Trophoblast cell (in vitro differentiated cells and primary cell): ENCODE measurements around the gene TMBIM4. TPM values are rescaled to one million over a fixed set of nuclear protein-coding genes. Genes with fewer than 3 reads are reported as not detected.
A peak's percentile ranks its signal among the peaks of the same experiment; 100 is the strongest.
"Not testable (repeated sequence)": the region's sequence is repeated elsewhere in the genome, so short reads cannot be mapped to it uniquely, and the experiment has no call there.

ENCODE experiments used
- DNase-seq, 2 donors: peaks; one replicate each; pipeline ENCODE4 v3.0.0-alpha.2; 2016
- H2AFZ ChIP-seq: 2 replicates; pipeline ENCODE4 v1.6.1; 2013; ENCODE audit warnings: low read length, moderate library complexity, mild to moderate bottlenecking; ENCODE audit not compliant: insufficient read depth, poor library complexity
- H2AK5ac ChIP-seq: 2 replicates; pipeline ENCODE4 v1.6.1; 2013; ENCODE audit warnings: mild to moderate bottlenecking, low read length
- H2BK120ac ChIP-seq: 2 replicates; pipeline ENCODE4 v1.6.1; 2013; ENCODE audit warnings: low read length, mild to moderate bottlenecking, moderate library complexity; ENCODE audit not compliant: insufficient read depth, poor library complexity
- H2BK12ac ChIP-seq: 2 replicates; pipeline ENCODE4 v1.6.1; 2013; ENCODE audit warnings: mild to moderate bottlenecking, low read length, moderate library complexity
- H2BK5ac ChIP-seq: 2 replicates; pipeline ENCODE4 v1.6.1; 2013; ENCODE audit warnings: low read length, low read depth, moderate library complexity, mild to moderate bottlenecking; ENCODE audit not compliant: poor library complexity
- H3K14ac ChIP-seq: 2 replicates; pipeline ENCODE4 v1.6.1; 2013; ENCODE audit warnings: mild to moderate bottlenecking, low read length
- H3K18ac ChIP-seq: 2 replicates; pipeline ENCODE4 v1.6.1; 2013; ENCODE audit warnings: mild to moderate bottlenecking, low read length
- H3K23ac ChIP-seq: 2 replicates; pipeline ENCODE4 v1.6.1; 2013; ENCODE audit warnings: low read length
- H3K27ac ChIP-seq: 2 replicates; pipeline ENCODE4 v1.5.1; 2013; ENCODE audit warnings: low read depth, mild to moderate bottlenecking, inconsistent platforms, low read length, moderate library complexity
- H3K27me3 ChIP-seq: 2 replicates; pipeline ENCODE4 v1.6.1; 2013; ENCODE audit warnings: inconsistent platforms, mild to moderate bottlenecking, low read length, moderate library complexity; ENCODE audit not compliant: insufficient read depth
- H3K36me3 ChIP-seq, 2 experiments: 1 replicate in 1 of 2; 2 replicates in 1 of 2; pipeline ENCODE4 v1.6.1; 2013; ENCODE audit warnings: low read length in 2 of 2, mild to moderate bottlenecking in 2 of 2, moderate library complexity in 1 of 2; ENCODE audit not compliant: insufficient read depth in 2 of 2, control insufficient read depth in 1 of 2
- H3K4ac ChIP-seq: 2 replicates; pipeline ENCODE4 v1.6.1; 2013; ENCODE audit warnings: low read depth, mild to moderate bottlenecking, low read length, moderate library complexity
- H3K4me1 ChIP-seq, 2 experiments: 1 replicate in 1 of 2; 2 replicates in 1 of 2; pipeline ENCODE4 v1.6.1; 2013; ENCODE audit warnings: low read length in 2 of 2, mild to moderate bottlenecking in 2 of 2, moderate library complexity in 1 of 2; ENCODE audit not compliant: insufficient read depth in 2 of 2, control insufficient read depth in 1 of 2
- H3K4me2 ChIP-seq: 2 replicates; pipeline ENCODE4 v1.6.1; 2013; ENCODE audit warnings: inconsistent platforms, mild to moderate bottlenecking, low read length, moderate library complexity
- H3K4me3 ChIP-seq: 2 replicates; pipeline ENCODE4 v1.5.1; 2013; ENCODE audit warnings: mild to moderate bottlenecking, low read depth, low read length, inconsistent platforms
- H3K79me1 ChIP-seq: one replicate; pipeline ENCODE4 v1.6.1; 2013; ENCODE audit warnings: low read length
- H3K79me2 ChIP-seq: 2 replicates; pipeline ENCODE4 v1.6.1; 2013; ENCODE audit warnings: low read length, mild to moderate bottlenecking; ENCODE audit not compliant: control insufficient read depth, insufficient read depth, poor library complexity
- H3K9ac ChIP-seq: 2 replicates; pipeline ENCODE4 v1.6.1; 2013; ENCODE audit warnings: mild to moderate bottlenecking, low read length
- H3K9me3 ChIP-seq: 2 replicates; pipeline ENCODE4 v1.6.1; 2013; ENCODE audit warnings: low read depth, mild to moderate bottlenecking, control low read depth, inconsistent platforms, low read length; ENCODE audit not compliant: insufficient read depth
- H4K12ac ChIP-seq: 2 replicates; pipeline ENCODE4 v1.6.1; 2013; ENCODE audit warnings: low read depth, mild to moderate bottlenecking, low read length, moderate library complexity
- H4K8ac ChIP-seq: 2 replicates; pipeline ENCODE4 v1.6.1; 2013; ENCODE audit warnings: low read depth, mild to moderate bottlenecking, low read length, moderate library complexity
- H4K91ac ChIP-seq: one replicate; pipeline ENCODE4 v1.6.1; 2013; ENCODE audit warnings: low read depth, mild to moderate bottlenecking, low read length, moderate library complexity
- WGBS: extraction: QIAGEN DNeasy Blood & Tissue Kit; methylation state at CpG from one replicate; pipeline ENCODE4 v1.1.7; 2013; ENCODE audit warnings: missing lambda C conversion rate; ENCODE audit not compliant: insufficient read length, insufficient coverage; ENCODE audit errors: extremely low coverage; 5-methylcytosine and 5-hydroxymethylcytosine counted together
- polyA plus RNA-seq: library from polyadenylated mRNA; stranded (reverse); fragments of 200-250 nt; gene quantifications from 2 replicates; pipeline ENCODE4 v1.2.3, GENCODE V29; 2013

The TMBIM4 gene, protein sequence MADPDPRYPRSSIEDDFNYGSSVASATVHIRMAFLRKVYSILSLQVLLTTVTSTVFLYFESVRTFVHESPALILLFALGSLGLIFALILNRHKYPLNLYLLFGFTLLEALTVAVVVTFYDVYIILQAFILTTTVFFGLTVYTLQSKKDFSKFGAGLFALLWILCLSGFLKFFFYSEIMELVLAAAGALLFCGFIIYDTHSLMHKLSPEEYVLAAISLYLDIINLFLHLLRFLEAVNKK
- 47.4 and 48.5 TPM in 2 replicates for polyA plus RNA-seq

DNA sequence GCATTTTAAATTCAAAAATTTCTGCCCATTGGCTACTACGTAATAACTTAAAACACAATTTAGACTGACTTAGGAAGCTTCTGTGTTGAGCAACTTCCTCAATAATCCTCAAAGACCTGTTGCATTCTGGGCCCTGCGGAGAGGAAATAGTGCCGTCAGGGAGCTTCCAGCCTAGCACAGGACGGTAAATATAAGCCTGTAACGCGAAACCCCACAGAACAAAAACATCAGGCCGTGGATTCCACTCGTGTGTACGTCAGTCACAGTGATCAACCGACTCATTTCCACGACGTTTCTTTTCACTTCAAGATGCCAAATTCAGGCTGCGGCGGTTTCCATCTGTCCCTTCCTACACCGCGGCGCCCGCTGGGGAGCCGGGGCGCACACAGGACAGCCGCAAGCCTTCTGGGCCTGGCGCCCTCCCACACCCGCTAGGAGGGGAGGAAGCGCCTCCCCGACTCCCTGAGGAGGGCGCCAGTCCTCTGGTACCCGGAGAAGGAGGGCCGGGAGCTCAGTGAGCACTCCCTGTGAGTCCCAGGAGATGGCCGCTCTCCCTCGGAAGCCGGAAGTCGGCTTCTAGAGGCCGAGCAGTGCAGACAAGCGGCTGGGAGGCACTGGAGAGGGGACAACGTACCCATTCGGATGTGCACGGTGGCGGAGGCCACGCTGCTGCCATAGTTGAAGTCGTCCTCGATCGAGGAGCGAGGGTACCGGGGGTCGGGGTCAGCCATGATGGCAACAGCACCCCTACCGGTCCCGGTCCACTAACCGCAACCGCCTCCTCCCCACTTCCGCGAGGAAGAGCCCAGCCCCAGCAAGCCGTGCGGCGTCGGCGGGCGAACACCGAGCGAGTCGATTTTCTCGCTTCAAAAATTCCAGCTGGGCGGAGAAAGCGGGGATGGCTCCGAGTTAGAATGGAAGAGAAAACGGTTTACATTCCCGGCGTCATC lies at the start of gene TMBIM4:
Gene TMBIM4 (minus strand): TSS at position 776 of the 950 bp plus-strand sequence. CDS start 45 bp downstream, at position 731.
- Histone ChIP-seq H3K27me3 (no peaks in the 10 kb centered on the region), H2BK120ac (peak within 1 kb of the TSS; percentile 76), H4K91ac (peak within 1 kb of the TSS; percentile 87)

DNA sequence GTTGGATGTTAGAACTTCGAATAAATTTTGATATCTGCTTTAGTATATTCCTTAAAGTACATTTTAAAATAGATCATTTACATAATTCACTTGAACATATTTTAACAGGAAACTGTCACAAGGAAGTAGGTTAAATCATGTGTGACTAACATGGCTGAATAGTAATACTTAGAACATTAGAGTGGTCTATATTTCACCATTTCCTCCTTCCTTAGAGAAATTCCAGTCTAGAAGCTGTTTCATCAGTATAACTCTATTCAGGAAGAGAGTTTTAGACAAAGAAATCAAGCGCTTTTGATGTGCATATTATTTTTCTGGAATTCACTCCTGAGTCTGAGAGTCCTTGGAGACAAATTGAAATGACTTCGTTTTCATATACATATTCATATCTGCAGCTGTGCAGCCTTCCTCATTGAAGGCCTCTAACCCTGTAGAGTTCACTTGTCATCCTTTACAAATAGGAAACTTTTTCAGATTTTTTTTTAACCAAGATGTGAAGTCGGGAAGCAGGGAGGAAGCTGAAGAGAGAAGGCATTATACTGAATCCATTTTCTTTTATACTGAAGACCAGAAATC lies 47.6 kb upstream of the TMBIM4 start:
- Histone ChIP-seq H2BK120ac (no peak overlapping the region), H3K27ac (no peak overlapping the region), H2AFZ (no peak overlapping the region), H2BK5ac (no peak overlapping the region), H4K91ac (no peak overlapping the region), H3K4ac (no peak overlapping the region), H2AK5ac (no peak overlapping the region), H3K79me2 (no peaks in the 10 kb centered on the region), H3K79me1 (no peaks in the 10 kb centered on the region), H4K12ac (no peak overlapping the region), H3K27me3 (no peaks in the 10 kb centered on the region), H3K4me3 (no peak overlapping the region), H3K9me3 (no peaks in the 10 kb centered on the region), H4K8ac (no peak overlapping the region), H3K4me2 (no peak overlapping the region), H3K4me1 (no peaks in the 10 kb centered on the region), H3K18ac (no peak overlapping the region), H3K14ac (no peak overlapping the region), H3K36me3 (no peaks in the 10 kb centered on the region), H2BK12ac (no peak overlapping the region), H3K9ac (no peak overlapping the region), H3K23ac (no peak overlapping the region)
- DNase-seq: peak in 1 of 2 donors; percentile 8
- WGBS: no CpG with 5 or more reads among the region's 4 CpGs

More for the DNA sequence above, at the start of gene TMBIM4:
- peak within 1 kb of the TSS; percentile 81 for H3K14ac ChIP-seq
- H3K27ac ChIP-seq: peak within 1 kb of the TSS; percentile 96
- peak within 1 kb of the TSS; percentile 86 for H4K12ac ChIP-seq
- peak within 1 kb of the TSS; percentile 61 for H3K4me2 ChIP-seq
- peaks cover 0 to 4% of the 10 kb centered on the region in 2 experiments for H3K36me3 ChIP-seq
- H3K18ac ChIP-seq: peak within 1 kb of the TSS; percentile 93
- peaks cover 7% of the 10 kb centered on the region for H3K79me1 ChIP-seq
- peak within 1 kb of the TSS; percentile 80 for H3K9ac ChIP-seq
- H3K4me3 ChIP-seq: peak within 1 kb of the TSS; percentile 86
- H3K79me2 ChIP-seq: peaks cover 2% of the 10 kb centered on the region
- H2BK12ac ChIP-seq: no peak within 1 kb of the TSS
- peak within 1 kb of the TSS; percentile 92 for H2AFZ ChIP-seq
- H3K4me1 ChIP-seq: no peaks in the 10 kb centered on the region
- peaks cover 3% of the 10 kb centered on the region for H3K9me3 ChIP-seq
- H2BK5ac ChIP-seq: peak within 1 kb of the TSS; percentile 81
- no peak within 1 kb of the TSS for H2AK5ac ChIP-seq
- DNase-seq: peak; percentile 82 to 91
- no CpG with 5 or more reads among the region's 67 CpGs for WGBS
- H3K23ac ChIP-seq: no peak within 1 kb of the TSS
- peak within 1 kb of the TSS; percentile 94 for H4K8ac ChIP-seq
- H3K4ac ChIP-seq: peak within 1 kb of the TSS; percentile 57

DNA sequence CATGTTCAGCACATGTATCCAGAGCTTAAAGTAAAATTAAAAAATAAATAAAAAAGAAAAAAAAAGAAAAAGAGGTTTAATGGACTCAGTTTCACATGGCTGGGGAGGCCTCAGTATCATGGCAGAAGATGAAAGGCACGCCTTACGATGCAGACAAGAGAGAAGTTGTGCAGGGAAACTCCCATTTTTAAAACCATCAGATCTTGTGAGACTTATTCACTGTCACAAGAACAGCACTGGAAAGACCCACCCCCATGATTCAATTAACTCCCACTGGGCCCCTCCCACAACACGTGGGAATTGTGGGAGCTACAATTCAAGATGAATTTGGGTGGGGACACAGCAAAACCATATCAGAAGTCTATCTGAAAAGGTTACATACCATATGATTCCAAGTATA lies 43.2 kb upstream of the TMBIM4 start:
- H2AFZ ChIP-seq, H3K27me3 ChIP-seq, H3K14ac ChIP-seq, H4K91ac ChIP-seq, H3K4me1 ChIP-seq, H2BK120ac ChIP-seq, H2AK5ac ChIP-seq, H3K4ac ChIP-seq, H3K23ac ChIP-seq, DNase-seq, H3K18ac ChIP-seq, H3K4me2 ChIP-seq, H4K12ac ChIP-seq, H2BK5ac ChIP-seq, H3K79me2 ChIP-seq, H3K36me3 ChIP-seq, H2BK12ac ChIP-seq, H3K79me1 ChIP-seq, H4K8ac ChIP-seq, H3K27ac ChIP-seq, H3K9ac ChIP-seq, H3K4me3 ChIP-seq, H3K9me3 ChIP-seq: not testable (repeated sequence)
- no CpG with 5 or more reads among the region's 3 CpGs for WGBS

DNA sequence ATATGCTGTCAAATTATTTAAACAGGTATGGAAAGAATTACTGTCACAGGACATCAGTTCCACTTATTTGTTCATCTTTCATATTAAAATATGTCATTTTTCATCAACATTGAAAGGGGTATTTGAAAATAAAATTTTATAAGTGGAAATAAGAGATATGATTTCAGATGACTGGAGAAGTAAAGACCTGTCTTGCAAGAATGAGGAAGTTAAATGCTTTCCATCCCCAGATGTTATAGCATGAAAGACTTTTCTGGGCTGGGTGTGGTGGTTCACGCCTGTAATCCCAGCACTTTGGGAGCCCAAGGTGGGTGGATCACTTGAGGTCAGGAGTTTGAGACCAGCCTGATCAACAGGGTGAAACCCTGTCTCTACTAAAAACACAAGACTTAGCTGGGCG lies 41.8 kb upstream of the TMBIM4 start:
- H3K4me2 ChIP-seq, H3K36me3 ChIP-seq, H3K4me1 ChIP-seq, H2AFZ ChIP-seq, H4K12ac ChIP-seq, H3K18ac ChIP-seq, H3K79me2 ChIP-seq, H2BK12ac ChIP-seq, H3K4ac ChIP-seq, H4K8ac ChIP-seq, H3K4me3 ChIP-seq, H3K9me3 ChIP-seq, H3K27ac ChIP-seq, DNase-seq, H3K27me3 ChIP-seq, H3K9ac ChIP-seq, H2AK5ac ChIP-seq, H3K14ac ChIP-seq, H2BK120ac ChIP-seq, H2BK5ac ChIP-seq, H4K91ac ChIP-seq, H3K79me1 ChIP-seq, H3K23ac ChIP-seq: not testable (repeated sequence)
- WGBS: no CpG with 5 or more reads among the region's 2 CpGs
